GM21717 (cell line): ENCODE data around the gene RND2.

Source experiments
- ATAC-seq: cut with Tn5 transposase; IDR thresholded peaks from one replicate; pipeline ENCODE4 v1.9.1; 2021; ENCODE audit warnings: mild to moderate bottlenecking, moderate library complexity; ENCODE audit not compliant: unreplicated experiment

Gene RND2

DNA sequence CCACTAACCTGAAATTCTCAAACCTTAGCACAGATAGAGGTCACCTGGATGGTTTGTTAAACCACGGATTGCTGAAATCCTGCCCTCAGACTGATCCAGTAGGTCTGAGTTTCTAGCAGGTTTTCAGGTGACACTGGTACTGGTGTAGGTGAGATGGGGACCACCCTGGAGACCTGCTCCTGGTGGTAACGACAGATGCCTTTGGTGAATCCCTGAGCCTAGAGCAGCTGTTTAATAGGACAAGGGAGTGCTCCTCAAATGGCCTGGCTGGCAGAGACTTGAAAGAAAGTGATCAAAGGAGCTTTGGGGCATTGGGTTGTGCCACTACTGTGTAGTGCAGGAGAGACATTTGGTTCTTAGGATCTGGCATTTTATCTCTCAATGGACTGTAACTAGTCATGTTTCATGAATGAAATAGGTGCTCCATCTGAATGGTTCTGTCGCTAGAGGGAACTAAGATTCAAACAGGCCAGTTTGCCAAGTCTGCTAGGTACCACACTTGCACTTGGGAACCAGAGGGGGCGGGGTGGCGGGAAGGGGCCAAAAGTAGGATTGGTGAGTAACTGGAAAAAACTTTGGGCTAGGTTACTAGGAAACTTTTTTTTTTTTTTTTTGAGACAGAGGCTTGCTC lies 21.4 kb upstream of the RND2 start:
- no peak for ATAC-seq

DNA sequence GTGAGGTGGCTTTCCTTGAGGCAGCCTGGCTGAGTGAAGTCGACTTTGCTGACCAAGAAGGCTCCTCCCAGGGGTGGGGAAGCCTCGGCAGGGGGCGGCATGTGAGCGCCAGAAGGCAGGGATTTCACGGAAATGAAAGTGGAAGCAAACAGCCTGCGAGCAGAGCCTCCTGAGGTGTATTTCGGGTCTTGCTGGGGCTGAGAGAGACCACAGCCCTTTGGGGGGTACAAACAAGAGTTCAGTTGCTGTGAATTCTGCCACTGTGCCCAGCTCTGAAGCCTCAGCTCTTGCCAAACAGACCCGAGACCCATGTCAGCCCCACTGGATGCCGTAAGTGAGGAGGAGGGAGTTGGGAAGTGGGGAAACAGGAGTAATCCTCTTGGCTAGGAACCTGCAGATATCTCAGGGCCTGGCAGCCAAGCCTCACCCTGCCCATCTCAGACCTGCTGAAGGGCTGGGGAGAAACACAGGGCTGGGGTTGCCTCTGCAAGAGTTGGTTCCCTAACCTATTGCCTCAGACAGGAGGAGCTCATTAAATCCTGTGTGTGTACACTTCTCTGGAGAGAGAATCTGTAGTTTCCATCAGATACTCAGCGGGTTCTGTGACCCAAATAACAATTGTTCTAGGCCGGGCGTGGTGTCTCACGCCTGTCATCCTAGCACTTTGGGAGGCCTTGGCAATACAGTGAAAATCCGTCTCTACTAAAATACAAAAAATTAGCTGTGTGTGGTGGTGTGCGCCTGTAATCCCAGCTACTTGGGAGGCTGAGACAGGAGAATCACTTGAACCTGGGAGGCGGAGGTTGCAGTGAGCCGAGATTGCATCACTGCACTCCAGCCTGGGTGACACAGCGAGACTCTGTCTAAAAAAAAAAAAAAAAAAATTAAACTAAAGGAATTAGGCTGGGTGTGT lies 18.1 kb upstream of the RND2 start, which contains the start of gene IFI35:
IFI35 (plus strand) TSS at position 146 of the 913 bp plus-strand sequence; CDS start at position 310, 164 bp downstream.
- ATAC-seq, result peak; percentile 73

DNA sequence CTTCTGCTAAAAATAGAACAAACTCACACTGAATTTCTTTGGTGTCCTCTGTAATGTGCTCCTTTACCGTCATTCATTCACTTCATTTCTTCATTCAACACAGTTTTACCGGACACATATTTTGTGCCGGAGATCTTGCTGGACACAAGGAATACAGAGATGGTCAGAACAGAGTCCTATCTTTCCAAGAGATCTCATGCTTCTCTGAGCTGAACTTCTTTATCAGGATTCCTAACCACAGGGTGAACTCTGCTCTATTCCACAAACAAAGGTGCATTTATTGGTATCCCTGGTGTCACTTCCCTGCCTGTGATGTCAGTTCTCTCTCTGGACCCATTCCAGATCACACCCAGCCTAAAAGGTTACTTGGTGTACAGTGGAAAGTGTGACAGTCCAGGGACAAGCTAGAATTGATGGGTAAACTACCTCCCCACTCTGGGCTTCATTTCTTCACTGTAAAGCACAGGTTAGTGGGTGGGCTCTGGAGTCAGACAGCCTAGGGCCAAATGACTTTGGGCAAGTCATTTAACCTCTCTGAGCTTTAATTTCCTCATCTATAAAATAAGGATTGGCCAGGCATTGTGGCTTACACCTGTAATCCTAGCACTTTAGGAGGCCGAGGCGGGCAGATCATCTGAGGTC lies 14.2 kb upstream of the RND2 start:
- ATAC-seq, result no peak

DNA sequence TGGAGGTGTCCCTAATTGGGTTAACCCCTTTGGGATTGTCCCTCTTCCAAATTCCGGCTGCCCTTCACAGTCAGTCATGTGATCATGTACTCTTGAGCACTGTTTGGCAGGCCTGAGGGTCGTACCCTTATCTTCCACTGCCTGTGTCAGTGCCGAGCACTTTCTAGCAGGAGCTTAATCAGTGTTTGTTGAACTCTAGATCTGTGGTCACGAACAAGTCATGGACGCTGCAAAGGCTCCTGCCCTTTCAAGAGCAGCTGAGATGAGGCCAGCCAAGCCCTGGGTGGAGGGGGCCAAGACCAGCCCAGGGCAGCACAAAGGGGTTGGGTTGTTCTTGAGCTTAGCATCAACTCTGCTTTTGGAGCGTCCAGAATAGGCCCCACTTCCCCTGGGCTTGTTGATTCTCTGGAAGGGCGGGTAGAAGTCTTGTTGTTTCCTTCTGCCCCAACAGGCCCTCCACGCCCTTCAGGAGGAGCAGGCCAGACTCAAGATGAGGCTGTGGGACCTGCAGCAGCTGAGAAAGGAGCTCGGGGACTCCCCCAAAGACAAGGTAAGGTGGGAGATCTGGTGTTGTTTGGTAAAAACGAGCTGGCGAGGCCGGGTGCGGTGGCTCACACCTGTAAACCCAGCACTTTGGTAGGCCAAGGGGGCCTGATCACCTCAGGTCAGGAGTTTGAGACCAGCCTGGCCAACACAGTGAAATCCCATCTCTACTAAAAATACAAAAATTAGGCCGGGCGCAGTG lies 13.1 kb upstream of the RND2 start:
- no peak for ATAC-seq

DNA sequence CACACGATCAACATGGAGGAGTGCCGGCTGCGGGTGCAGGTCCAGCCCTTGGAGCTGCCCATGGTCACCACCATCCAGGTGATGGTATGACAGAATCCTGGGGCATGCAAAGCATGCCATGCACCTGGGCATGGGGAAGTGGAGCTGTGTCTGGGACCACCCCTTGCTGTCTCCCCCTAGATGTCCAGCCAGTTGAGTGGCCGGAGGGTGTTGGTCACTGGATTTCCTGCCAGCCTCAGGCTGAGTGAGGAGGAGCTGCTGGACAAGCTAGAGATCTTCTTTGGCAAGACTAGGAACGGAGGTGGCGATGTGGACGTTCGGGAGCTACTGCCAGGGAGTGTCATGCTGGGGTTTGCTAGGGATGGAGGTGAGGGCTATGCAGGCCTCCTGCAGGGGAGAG lies 11.7 kb upstream of the RND2 start:
- ATAC-seq, result no peak

DNA sequence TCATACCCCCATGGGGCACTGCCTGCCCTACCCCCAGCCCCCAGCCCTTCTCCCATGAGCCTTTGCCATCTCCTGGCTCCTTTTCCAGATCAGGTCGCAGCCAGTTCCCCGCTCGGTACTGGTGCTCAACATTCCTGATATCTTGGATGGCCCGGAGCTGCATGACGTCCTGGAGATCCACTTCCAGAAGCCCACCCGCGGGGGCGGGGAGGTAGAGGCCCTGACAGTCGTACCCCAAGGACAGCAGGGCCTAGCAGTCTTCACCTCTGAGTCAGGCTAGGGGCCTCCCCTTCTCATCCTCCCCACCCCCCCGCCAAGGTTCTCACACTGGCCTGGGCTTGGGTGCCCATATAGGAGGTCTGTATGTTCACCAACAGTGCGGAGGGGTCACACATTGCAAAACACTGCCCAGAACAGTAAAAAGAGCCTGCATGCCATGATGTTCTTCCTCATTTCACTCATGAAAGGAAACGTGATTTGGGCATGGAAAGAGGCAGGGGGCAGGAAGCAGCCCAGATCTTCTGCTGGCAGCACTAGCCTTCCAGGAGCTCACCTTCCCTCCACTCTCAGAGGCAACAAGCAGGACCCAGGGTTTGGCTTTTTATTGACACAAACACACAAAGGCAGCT lies 10.9 kb upstream of the RND2 start:
- no peak for ATAC-seq

DNA sequence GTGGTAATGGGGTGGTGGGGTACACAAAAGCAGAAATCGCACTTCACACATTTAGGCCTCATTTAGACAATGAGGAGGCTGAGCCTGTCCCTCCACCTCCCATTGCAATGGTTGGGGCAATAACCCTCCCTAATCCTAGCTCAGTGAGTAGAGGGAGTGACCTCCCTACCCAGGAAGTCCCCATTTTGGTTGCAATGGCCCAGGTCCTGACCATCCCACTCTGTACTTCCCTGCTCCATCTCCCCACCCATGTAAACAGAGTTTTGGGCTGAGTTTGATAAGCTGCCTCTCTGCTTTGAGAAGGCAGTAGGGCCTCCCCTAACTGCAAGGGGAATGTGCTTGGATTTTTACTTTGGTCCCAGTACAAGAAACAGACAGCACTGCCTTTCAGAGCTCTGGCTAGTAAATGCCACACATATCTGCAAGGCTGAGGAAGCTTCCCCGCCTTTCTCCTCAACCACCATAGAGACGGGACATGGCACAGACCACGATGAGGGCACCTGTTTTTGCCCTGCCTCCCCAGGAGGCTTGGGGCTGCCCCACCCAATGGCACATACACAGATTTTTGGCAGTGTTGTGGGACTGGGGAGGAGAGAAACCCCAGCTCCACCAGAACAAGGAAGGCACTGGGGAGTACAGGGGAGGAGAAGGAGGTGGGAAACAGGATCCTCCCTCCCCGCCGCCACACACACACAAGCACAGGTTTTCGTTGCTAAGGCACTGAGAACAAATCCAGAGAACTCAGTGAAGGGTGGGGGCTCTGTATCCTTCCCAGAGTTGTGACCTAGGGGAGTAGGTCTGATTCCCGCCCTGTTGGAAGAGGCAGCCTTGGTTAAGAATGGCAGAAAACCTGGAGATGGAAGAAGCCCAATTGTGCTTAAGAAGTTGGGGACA lies 10.1 kb upstream of the RND2 start:
- no peak for ATAC-seq

DNA sequence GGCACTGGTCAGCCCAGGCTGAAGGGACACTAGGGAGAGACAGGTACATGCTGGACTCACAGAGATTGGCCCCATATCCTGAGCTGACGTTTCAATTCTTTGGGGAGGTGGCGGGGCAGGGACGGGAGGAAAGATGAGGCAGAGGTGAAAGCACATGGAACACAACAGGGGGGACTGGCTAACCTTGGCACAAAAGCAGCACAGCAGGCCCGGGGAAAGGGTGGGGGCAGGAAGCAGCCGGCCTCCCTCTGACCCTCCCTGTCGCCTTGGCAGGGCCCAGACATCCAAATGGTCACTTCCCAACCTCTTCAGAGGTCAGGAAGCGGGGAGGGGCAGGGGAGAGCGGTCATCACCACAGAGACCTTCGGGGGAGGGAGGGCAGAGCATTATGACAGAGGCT lies 9.5 kb upstream of the RND2 start:
- no peak for ATAC-seq

DNA sequence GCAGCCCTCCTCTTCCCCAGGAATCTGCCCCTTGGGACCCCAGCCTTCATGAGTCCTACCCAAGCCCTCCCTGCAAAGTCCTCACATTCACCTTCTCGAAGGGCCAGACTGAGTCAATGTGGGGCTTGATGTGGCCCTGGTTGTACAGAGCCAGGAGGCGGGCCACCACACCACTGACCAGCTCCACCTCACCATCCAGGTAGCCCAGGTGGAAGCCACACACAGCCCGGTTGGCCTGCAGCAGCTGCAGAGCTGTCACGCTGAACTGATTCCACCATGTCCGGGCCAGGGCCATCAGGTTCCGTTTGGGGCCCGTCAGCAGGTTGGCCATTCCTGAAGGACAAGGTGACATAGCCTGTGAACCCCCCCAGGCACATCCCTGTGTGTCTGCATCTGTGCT lies 8.8 kb upstream of the RND2 start:
- no peak for ATAC-seq

DNA sequence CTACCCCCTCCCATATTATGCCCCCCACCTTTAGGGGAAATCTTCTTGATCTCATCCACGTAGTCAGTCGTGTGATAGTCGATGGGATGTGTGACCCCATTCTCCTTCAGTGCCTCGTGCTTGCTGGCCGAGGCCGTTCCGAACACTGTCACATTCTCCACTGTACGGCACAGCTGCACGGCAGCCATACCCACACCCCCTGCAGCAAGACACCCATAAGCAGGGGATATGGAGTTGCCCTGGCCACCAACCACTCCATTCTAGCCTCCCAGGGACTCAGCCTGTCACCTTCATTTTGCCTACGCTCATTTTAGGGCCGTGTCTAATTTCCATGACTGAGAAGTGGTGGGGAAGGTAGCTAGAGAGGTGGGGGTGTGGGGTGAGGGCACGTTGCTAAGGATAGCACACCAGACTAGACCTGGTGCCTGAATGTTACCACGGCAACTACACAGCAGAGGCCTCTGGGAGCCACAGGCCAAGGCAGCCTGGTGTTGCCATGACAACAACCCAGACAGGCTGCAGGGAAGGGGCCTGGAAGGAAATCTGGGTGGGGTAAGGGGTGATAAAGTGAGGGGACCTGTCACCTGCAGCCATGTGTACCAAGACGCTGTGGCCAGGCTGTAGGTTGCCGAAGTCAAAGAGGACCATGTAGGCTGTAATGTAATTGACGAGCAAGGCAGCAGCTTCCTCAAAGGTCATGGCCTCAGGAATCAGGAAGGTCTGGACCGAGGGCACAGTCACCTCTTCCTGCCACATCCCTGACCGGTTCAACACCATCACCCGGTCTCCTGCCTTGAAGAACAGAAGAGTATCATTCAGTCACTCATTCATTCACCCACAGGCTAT lies 6.8 kb upstream of the RND2 start:
- no peak for ATAC-seq

DNA sequence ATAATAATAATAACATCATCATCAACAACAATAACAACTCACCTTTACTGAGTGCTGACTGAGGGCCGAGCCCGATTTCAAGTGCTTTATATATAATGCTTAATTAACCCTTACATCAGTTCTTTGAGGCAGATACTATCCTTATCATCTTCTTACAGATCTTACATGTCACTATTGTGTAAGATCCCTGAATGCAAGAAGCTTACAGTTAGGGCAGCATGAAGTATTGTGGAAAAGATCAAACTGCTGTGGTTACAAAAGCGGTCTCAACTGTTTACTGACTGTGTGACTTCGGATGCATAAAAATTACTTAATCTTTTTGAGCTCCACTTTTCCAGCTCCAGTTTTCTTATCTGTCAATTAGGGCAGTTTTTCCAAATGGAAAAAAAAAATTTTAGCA lies 6.1 kb upstream of the RND2 start:
- ATAC-seq, result no peak

DNA sequence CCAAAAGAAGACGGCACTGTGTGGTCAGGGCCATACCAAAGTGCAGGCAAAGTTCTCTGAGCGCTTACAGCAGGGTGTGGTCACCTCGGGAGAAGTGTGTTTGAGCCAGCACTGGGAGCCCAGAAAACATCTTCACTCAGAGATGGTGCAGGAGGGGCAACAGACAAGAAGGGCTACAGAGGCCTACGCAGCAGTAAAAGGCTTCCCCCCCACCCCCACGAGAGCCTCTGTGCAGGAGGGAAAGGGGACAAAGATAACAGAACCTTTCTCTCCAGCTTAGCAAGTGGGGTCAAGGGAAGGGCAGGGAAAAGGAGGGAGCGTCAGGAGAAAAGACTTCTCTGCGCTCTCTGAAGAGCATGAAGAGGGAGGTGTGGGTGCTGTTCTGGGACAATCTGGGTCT lies 5.6 kb upstream of the RND2 start:
- ATAC-seq, result no peak

DNA sequence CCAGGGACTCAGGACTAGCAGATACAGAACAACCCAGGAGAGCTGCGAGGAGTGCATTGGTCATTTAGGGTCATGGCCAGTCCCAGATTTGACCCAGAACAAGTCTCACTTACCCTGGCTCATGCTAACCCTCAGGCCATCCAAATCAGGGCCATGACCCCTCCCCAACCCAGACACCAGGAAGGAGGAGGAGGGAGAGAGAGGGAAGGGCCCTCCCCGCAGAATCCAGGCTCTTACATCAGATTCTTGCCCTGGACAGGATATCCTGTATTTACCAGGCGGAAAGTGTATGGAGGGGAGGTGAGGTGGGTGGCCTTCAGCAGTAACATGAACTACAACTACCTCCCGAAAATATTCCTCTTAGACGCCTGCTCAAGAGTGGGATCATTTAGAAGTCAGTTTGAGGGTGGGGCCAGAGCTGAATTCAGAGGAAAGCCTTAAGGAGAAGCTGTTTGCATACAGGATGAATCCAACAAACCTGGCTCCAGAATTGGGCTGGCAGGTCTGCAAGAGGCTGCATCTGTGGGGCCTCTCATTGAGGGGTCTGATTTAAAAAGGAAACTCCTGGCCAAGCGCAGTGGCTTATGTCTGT lies 4.9 kb upstream of the RND2 start:
- no peak for ATAC-seq

DNA sequence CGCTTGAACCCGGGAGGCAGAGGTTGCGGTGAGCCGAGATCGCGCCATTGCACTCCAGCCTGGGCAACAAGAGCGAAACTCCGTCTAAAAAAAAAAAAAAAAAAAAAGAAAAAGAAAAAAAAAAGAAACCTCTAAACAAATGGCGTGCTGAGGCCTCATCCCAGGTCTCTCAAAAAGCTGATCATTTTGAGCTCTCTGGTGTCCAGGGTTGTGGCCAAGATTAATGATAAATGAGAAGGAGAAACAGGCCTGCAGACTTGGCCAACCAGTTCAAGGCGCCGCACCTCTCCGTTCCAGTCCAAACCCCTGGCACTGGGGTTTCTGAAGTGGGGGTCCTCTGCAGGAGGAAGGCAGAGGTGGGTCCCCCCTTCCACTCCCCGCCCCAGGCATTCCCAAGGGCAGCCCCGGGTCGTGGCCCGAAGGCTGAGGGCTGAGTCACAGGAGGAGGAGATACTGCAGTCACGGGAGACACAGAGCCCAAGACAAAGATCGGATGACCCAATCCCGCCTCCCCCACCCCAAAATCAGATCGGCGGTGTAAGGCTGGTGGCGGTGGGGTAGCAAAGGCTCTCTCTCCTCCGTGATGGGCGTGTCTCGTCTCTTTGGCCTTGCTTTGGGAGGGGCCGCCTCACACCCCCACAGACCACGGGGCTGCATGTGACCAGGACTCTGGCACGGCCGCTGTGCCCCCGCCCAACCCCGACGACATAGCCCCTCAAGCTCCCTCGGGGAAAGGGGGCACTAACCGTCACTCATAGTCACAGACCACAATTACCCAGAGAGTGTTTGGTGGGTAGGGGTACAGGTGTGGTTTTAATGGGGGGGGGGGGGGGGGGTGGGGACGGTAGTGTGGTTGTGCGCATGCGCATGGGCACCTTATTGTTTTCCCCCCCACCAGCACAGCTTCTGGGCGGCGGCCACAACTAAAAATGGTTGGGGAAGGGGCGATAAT lies 4.0 kb upstream of the RND2 start:
- ATAC-seq, result no peak

DNA sequence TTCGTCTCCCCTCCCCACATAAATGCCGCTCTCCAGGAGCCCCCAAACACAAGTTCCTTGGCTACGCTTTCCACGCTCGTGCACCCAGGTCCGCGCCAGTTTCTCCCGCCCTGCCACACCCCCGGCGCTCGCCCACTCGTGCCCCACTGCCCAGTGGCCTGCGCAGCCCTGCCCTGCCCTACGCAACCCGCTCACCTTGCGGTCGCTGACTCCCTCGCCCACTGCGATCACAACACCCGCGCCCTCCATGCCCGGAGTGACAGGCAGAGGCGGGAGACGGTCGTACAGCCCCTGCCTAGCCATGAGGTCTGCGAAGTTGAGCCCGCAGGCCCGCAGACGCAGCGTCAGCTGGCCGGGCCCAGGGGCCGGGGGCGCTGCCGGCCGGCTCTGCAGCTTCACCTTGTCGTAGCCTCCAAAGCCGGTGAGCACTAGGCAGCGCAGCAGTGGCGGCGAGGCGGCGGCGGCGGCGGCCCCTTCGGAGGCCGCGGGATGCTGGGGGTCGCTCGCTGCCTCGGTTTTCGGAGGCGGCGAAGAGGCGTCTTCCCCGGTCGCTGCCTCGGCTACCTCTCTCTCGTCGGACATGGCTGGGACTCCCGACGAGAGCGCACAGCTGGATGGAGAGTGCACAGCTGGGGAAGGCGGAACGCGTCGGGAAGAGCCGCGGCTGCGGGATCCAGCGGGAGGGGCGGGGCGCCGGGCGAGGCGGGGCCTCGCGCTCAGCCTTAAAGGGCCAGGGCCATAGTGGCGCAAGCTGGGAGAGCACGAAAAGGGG lies 3.1 kb upstream of the RND2 start, which contains the start of gene VAT1:
VAT1 (minus strand) TSS at position 645 of the 772 bp plus-strand sequence; CDS start at position 582, 63 bp downstream.
- ATAC-seq, result no peak

DNA sequence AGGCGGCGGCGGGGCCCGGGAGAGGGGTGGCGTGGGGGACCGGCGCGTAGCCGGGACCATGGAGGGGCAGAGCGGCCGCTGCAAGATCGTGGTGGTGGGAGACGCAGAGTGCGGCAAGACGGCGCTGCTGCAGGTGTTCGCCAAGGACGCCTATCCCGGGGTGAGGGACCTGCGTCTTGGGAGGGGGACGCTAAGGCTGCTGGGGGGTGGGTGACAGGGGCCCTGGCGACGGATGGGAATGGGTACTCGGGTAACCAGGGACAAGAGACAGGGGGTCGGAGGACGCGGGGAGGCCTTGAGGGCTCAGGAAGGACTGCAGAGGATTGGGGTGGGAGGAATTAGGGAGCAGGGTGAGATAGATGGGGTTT lies 243 bp downstream of the RND2 start:
- ATAC-seq, result no peak
